NCI-H1092 treated with DMSO at 0.1 percent for 48 hours (cell line): ENCODE results near the gene CUEDC1.

Experiments used
- DNase-seq: peaks from one replicate; lab custom pipeline; 2025; lab: John Stamatoyannopoulos, UW

CUEDC1 gene, protein sequence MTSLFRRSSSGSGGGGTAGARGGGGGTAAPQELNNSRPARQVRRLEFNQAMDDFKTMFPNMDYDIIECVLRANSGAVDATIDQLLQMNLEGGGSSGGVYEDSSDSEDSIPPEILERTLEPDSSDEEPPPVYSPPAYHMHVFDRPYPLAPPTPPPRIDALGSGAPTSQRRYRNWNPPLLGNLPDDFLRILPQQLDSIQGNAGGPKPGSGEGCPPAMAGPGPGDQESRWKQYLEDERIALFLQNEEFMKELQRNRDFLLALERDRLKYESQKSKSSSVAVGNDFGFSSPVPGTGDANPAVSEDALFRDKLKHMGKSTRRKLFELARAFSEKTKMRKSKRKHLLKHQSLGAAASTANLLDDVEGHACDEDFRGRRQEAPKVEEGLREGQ

DNA sequence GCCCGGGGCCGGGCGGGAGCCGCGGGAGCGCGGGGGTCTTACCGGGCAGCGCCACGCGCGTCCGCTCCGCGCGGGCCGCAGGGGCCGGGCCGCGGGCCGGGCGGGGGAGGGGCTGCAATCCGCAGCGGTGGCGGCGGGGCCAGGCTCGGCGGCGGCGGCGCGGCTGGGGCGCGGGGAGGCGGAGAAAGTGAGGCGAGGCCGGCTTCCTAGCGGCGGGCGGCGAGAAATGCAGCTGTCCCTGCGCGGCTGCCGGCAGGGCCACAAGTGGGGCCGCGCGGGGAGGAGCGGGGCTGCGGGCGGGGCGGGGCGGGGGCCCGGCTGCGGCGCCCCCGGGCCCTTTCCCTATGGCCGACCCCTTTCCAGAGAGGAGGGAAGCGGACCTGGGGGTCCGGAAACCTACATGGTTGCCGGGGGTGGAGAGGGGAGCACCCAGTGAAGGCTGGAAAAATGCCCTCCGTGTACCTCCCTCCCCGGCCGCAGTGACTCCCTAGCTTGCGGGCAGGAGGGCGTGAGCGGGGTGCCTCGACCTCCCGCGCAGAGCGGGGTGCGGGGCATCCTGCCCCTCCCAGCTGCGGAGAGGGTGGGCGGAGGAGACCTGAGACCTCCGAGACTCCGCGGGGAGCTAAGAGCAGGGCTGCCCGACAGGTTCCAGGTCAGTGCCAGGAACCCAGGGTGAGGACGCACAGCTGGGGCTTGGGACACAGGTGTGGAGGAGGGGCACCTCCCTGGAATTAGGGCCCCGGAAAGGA, at the start of gene CUEDC1:
Gene CUEDC1, minus strand, starts transcription at position 230 of the 749 bp plus-strand sequence. CDS start 69,848 bp downstream, outside the sequence.
- peak; percentile 55 for DNase-seq

DNA sequence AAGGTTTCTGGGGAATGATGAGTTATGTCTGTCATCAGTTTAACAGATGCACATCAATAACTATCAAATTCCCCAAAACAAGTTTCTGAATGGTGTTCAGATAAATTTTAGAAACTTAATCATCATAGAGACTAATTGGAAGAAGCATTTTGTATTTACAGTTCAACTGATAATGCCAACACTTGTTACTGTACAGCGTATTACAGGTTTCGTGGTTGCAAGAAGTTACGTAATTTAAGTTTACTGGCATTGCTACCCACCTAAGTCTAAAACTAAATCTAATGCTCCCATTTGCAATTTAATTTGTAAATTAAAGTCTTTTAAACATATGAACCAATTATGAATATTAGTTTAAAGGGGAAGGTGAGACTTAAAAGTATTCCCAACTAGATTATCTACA, 48.8 kb upstream of the CUEDC1 start:
- no peak for DNase-seq

DNA sequence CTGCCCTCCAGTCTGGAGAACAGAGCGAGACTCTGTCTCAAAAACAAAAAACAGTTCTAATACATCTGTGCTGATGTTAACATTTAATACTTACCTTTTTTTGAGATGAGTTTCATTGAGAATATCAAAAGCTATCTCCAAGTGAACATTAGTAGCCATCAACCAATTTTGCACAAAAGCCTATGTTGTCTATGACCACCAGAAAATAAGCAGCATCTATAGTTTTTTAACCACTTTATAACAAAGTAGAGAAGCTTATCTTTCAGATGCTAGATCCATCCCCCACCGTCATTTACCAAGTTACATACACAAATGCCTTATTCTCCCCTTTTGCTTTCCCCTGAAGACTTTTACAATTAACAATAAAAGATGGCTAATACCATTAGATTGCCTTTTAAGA, 47.8 kb upstream of the CUEDC1 start:
- no peak for DNase-seq

DNA sequence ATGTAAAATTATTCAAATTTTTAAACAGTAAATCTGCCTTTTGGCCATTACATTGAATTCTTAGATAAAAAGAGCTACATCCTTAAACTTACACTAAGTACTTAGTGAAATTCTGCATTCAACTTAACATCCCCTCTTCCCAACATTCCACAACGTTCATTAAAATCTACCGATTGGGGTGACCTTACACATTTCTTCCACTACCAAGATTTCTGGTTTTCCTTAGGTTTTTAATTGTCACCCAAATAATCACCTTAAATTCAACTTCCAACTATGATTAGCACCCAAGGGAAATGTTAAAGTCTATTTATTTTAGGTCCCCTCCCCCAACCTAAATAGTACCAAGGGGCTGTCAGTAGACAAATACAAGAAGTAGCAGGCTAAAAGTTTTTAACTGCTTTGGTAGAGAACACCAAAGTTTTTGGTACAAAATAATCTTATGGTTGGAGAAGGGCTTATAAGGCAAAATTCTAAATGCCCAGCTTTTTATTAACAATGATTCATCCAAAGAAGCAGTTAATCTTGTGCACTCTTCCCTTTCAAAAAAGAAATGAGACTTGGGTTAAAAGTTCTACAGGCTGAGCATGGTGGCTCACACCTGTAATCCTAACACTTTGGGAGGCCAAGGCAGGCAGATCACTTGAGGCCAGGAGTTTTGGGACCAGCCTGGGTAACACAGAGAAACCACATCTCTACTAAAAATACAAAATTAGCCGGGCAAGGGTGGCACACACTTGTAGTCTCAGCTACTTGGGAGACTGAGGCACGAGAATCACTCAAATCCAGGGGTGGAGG, 47.1 kb upstream of the CUEDC1 start:
- DNase-seq, result no peak

DNA sequence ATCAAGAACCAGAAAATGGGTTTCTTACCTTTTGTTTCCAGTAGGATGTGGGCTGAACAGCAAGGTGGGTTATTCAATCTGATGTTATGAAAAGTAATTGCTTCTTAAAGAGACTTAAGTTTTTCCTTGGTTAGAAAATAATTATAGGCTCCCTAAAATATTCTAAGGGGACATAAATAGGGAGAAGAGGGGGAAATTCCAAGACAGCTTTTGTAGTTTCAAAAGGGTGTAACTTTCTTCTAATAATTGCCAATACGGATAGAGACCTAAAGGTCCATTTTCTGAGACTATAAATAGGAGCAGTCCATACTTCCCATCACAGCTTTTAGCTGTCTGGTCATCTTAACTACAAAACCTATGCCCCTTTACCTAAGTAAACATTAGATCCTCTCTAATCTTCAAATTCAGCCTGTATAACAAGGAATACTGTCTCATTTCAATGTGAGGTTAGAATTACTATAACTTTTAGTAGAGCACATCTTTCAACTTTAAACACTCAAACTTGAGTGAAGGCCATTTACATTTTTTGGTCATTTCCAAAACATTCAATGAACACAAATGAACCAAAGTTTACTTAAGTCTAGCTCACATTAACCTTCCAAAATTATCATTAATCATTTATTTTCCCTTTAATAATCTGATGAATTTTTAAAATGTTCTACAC, 46.4 kb upstream of the CUEDC1 start:
- DNase-seq, result no peak

DNA sequence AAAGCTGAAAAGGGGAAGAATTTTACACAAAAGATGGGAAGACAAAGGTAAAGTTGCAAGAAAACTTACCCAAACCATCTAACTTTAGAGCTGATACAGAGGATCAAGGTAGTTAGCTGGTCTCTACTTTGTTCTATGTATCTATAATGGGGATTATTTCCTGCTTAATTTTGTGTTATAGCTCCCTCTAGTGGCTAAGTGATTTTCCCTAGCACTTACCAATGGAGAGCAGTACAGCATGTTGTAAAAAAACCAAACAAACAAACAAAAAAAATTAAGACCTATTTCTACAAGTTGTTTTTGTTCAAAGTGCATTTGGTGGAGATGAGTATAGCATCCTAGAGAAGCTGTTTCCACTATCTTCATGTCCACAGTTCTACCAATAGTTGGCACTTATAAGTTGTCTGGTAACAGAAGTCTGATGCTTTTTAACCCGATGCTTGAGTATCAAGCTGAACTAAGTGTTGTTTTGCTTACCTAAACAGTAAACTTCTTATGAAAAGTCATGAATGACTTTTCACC, 44.3 kb upstream of the CUEDC1 start:
- peak; percentile 69 for DNase-seq

DNA sequence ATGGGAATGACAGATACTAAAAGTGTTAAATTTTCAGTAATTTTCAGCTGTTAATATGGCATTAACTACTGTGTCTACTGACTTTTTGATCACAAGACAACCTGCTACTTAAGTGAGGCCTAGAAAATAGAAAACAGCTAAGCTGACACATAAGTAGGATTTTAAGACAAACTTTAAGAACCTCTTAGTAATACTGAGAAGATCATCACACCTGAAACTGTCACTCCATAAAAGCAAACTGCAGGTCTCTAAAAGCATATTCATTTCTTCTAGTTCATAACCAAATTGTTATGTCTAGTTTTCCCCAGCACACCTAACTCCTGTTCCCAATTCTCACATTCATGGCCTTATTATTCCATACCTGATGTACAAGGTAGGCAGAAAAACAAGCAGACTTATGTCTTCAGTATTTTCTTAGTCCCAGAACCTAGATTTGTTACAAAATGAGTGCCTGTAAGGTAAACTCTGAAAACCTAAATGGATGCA, 43.8 kb upstream of the CUEDC1 start:
- DNase-seq, result no peak

DNA sequence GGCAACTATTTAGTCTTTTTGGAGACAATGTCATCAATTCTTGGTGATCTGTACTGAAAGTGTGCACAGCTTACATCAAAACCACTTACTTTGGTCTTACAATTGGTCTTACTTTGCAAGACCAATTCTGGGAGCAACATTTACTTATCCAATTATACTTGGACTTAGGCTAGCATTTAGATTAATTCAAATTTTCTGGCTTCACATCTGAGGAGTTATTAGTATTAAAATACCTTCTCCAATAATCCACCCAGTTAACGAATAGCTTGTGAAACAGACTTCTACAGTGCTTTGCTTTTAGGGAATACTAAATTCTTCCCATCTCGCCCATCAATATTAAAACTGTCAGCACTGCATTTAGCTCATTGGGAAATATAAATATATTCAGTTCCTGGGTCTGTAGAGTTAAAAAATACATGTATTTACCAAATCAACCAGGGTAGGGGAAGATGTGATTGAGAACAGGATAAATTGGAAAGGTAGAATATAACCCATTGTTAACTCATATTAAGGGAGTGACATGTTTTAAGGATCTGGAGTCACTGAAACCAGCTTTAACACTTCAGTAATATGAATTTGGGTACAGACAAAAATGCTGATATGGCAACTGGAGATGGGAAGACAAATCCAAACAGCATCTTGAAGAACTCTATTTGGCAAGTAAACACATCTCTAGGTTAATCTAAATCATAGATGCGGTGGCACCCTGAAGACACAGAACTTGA, 42.0 kb upstream of the CUEDC1 start:
- DNase-seq, result no peak

DNA sequence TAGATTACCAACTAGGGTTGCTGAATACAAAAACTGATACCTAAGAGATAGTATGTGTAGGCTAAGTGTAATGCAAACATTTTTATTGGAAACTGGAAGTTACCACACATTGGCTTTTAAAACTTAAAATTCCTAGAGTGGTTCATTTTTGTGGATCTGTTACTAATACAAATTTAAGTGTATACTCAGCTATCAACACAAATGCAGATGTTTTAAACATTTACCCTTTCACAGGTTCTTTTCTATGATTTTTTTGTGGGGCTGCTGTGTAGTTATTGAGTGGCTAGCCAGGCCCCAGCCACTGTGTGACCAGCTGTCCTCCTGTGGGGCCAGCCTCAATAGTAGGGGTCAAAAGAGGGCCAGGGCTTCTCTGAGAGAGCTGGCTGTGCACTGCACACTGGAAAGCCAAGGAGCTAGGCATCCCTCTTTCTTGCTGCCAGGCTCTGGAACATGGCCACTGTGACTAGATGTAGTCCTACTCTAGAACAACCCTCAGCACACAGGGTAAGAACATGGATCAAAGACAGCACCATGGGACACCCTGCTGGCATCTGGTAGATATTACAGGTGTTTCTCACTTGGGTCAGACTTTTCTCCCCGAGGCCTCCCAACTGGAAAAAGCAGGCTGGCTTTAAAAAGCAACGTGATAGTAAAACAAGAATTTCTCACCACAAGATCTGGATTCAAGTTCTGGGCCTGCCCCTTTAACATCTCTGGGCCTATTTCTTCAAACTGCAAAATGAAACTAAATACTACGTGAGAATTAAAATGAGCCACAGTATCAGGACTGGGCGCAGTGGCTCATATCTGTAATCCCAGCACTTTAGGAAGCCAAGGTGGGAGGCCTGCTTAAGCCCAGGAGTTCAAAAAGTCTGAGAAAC, 40.1 kb upstream of the CUEDC1 start:
- DNase-seq, result peak; percentile 80

DNA sequence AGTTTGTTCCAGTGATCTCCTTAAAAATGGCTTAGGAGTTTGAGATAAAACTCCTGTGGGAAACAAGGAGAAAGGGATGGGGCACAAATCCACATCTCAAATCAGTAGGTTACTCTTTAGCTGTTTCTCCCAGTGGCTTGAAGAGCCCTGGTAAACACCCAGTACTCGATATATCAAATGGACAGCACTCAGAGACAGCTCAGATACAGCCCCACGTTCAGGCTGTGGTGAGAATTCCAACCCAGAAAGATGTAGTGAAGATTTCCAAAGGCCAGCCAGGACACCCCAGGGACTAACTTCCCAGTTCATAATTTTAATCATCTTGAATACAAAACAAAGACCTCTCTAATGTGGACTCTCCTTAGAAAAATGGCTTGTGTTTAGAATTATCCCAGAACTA, 39.2 kb upstream of the CUEDC1 start:
- DNase-seq, result no peak

DNA sequence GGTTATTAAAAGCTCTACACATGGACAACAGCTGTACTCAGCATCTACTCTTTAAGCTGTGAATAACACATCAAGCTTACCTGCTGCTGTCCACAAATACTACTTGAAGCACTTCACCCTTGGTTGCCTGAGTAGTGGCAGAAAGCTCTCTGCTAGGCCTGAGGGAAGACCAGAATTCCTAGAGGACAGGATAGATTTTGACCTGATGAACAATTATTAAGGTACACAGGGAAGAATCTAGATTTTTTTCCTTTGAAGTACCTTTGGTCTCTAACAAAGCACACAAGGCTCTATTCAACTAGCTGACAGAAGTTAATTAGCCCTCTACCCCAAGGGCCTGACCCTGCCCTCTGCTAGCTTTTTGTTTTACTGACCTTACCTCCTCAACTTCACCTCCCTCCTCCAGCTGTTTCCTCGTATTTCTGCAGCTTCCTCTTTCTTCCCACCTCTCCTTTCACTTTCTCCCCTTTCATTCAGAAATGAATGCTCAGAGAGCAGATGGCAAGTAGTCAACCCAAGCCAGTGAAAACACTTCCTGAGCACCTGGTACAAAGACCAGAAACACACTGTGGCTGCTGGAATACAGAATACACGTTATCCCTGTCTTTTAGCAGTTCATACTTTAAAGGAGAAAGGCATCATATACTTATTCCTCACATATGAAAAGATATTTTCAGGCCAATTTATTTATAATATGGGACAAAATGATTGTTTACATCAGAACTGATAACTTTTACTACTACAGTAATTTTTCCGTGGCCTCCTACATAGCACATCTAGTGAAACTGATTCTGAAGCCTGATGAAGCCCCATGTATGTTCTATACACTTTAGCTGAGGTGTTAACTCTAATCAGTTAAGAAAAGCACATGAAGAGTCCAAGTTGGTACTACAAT, 38.5 kb upstream of the CUEDC1 start:
- DNase-seq, result peak; percentile 52

DNA sequence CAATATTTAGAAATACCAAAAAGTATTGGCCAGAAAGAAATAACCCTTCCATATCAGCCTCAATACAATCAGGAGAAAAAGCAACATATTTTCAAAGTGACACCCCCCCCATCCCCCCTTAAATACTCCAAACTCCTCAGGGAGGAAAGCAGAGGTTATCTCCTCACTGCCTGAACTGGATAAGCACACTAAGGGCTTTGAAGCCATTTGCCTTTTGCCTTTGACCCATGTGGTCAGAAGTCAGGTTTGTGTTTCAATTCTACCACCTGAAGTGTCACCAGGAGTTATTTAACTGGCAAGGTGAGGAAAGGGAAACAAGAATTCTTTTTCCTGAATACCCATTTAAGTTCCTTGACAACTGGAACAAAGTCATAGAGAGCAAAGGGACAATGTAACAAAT, 36.3 kb upstream of the CUEDC1 start:
- DNase-seq, result no peak

DNA sequence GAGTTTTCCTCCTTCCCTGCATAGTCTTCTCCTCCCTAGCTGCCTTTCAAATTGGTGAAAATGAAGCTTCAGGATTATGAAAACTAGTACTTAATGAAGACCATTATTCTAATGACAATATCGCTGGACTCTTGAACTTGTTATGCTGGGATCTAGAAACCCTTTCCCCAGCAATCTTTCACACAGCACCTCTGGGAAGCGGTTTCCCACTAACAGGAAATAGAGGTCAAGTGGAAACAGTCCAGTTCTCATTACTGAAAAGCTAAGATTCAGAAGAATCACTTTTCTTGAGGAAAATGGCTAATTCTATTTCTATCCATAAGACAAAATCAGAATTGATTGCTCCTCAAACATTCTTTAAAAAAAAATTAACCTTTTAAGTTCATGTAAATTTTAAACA, 34.8 kb upstream of the CUEDC1 start:
- no peak for DNase-seq

DNA sequence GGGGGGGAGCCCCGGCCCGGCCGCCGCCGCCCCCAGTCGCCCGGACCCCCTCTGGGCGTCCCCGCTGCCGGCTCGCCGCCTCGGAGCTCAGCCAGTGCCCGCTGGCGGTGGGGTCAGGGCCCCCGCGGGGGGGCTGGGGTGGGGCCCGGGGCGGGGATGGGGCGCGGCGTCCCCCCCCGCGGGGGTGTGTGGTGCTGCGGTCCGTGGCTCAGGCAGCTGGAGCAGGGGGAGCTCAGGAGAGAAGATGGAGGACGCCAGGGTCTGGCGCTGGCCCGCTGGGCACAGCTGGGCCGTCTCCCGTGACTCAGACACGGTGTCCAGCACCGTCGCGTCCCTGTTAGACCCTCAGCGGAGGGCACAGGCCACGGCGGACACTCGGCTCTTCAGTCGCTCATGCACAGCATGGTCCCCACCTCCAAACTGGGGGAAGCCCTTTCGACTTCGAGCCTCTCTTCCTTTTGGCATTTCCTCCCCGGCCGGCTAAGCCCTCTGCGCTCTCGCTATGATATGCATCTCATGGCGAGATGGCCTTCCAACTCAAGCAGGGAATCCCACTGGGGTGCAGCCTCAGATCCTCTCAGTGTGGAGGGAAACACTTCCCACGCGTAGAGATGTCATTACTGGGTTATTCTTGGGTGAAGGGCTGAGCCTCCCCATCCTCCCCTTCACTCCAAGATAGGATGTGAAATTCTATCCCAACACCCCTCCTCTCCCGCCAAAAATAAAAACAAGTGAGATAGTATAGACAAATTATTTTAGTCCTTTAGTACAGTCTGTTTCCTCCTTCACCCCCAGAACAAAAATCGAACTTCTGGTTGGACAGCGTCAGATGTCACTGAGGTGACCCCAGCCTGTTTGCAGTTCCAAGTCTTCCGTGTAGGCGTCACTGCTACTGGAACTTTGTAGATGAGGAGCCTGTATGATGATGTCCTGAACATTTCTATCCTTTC, 33.4 kb upstream of the CUEDC1 start:
- DNase-seq, result peak; percentile 77

DNA sequence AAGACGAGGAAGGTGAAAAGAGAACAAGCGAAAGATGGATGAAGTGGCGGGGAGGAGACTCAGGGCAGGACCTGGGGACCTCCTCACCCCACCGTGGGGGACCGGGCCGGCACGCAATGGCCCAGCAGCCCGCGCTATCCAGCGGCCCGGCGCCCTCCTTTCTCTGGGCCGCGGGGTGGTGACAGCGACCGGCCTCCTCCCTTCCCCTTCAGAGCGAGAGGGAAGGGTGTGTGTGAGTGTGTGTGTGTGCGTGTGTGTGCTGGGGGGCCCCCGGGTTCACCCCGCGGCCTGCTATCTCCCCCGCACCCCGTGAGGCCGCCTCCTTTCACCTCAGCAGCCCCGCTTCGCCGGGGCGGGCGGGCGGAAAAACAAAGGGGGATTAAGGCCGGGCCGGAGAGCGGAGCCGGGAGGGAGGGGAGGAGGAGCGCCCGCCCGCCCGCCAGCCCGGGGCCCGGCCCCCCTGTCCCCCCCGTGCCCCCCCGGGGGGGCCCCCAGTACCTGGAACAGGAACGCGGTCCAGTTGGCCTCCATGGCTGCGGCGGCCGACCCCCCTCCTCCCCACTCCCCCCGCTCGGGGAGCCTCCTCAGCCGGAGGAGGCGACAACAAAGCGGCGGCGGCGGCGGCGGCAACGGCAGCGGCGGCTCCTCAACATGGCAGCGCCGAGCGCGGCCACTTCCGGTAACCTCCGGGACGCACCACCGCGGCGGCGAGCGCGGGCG, 32.5 kb upstream of the CUEDC1 start, which contains the start of gene VEZF1:
Gene VEZF1, minus strand, starts transcription at position 674 of the 720 bp plus-strand sequence. Its CDS starts 143 bp downstream, at position 531.
- DNase-seq, result peak; percentile 77

DNA sequence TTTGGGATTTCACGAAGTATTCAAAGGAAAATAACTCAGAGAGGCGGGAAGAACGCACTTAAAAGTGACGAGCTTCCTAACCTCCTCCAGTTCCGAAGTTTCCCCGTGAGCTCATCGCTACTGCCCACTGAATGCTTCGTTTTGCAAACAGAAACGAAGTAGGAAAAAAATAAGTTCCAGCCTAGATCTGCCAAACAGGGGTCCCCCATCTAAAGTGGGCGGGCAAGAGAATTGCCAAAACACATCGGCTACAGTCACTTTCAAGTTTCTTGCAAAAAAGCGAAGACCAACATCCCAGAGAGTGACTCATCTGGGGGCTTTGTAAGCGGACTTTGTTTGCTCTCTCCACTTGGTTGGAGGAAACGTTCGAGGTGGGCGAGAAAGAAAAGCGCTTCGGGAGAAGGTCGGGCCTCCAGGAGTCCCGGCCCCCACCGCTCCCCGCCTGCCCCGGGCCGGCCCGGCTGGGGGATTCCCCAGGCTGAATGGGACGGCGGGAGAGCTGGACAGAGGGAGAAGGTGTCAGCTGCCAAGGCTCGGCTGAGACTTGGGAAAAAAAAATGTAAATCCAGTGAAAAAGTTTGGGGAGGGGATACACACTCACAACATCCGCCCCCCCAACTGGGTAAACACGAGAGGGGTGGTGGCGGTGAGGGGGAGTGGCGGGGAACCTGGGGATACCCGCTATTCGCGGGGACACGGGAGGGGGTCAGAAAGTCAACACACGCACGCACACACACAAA, 31.8 kb upstream of the CUEDC1 start:
- DNase-seq, result no peak
